IMR-90 (cell line): ENCODE data around the gene ZCCHC7. TPM values are rescaled to one million over a fixed set of nuclear protein-coding genes. Genes with fewer than 3 reads are reported as not detected.

Experiments
- ATAC-seq: fragments of 200-7000 bp; cut with Tn5 transposase; 2 replicates; pipeline ENCODE4 v1.9.1; 2020; ENCODE audit warnings: low read depth, mild to moderate bottlenecking, moderate library complexity
- BruUV-seq: library from RNA; stranded (reverse); fragments of 400-500 nt; replicated peaks from 2 replicates; lab custom pipeline; 2021; lab: Mats Ljungman, UMichigan
- CTCF ChIA-PET: fragments of 300-600 bp; formaldehyde crosslinking; extraction: SDS; loops from one replicate; lab custom pipeline; 2021; ENCODE audit warnings: antibody characterized with exemption; lab: Yijun Ruan, JAX
- POLR2A ChIA-PET: fragments of 300-600 bp; sonication (Branson Sonifier 250); formaldehyde crosslinking; loops from one replicate; lab custom pipeline; 2022; ENCODE audit warnings: antibody characterized with exemption; ENCODE audit not compliant: unreplicated experiment; lab: Charles Lee
- DNase-seq: peaks from one replicate; pipeline ENCODE4 v3.0.0; 2013
- H2AFZ ChIP-seq: replicated peaks from 2 replicates; pipeline ENCODE3; 2013; ENCODE audit warnings: low read length, mild to moderate bottlenecking; ENCODE audit not compliant: poor library complexity
- H2AK5ac ChIP-seq: 2 replicates; pipeline ENCODE4 v1.6.1; 2013; ENCODE audit warnings: low read depth, low read length, inconsistent platforms
- H2AK9ac ChIP-seq: replicated peaks from 2 replicates; pipeline ENCODE3; 2013; ENCODE audit warnings: mild to moderate bottlenecking, low read depth, low read length, moderate library complexity; ENCODE audit not compliant: poor library complexity
- H2BK120ac ChIP-seq: 2 replicates; pipeline ENCODE4 v1.6.1; 2013; ENCODE audit warnings: low read depth, low read length, inconsistent platforms
- H2BK15ac ChIP-seq: 3 replicates; pipeline ENCODE4 v1.6.1; 2013; ENCODE audit warnings: low read depth, low read length, inconsistent platforms
- H2BK20ac ChIP-seq: 2 replicates; pipeline ENCODE4 v1.6.1; 2013; ENCODE audit warnings: low read depth, mild to moderate bottlenecking, inconsistent platforms, low read length, moderate library complexity
- H2BK5ac ChIP-seq: 2 replicates; pipeline ENCODE4 v1.6.1; 2013; ENCODE audit warnings: mild to moderate bottlenecking, low read depth, low read length, inconsistent platforms; ENCODE audit not compliant: poor library complexity, severe bottlenecking
- H3K14ac ChIP-seq: replicated peaks from 2 replicates; pipeline ENCODE4 v1.6.1; 2013; ENCODE audit warnings: low read depth, low read length, inconsistent platforms
- H3K18ac ChIP-seq: 2 replicates; pipeline ENCODE4 v1.6.1; 2013; ENCODE audit warnings: low read depth, low read length, control low read depth
- H3K23ac ChIP-seq: 2 replicates; pipeline ENCODE4 v1.6.1; 2013; ENCODE audit warnings: low read depth, low read length, inconsistent platforms
- H3K27ac ChIP-seq: 2 replicates; pipeline ENCODE4 v1.5.1; 2013; ENCODE audit warnings: mild to moderate bottlenecking, control low read depth, low read length; ENCODE audit not compliant: insufficient read depth
- H3K27me3 ChIP-seq: 2 replicates; pipeline ENCODE4 v1.6.1; 2013; ENCODE audit warnings: low read length; ENCODE audit not compliant: control insufficient read depth, insufficient read depth
- H3K36me3 ChIP-seq: 2 replicates; pipeline ENCODE4 v1.6.1; 2013; ENCODE audit warnings: low read length, mixed read lengths; ENCODE audit not compliant: control insufficient read depth, insufficient read depth
- H3K4ac ChIP-seq: 2 replicates; pipeline ENCODE4 v1.6.1; 2013; ENCODE audit warnings: low read depth, low read length, inconsistent platforms
- H3K4me1 ChIP-seq: 2 replicates; pipeline ENCODE4 v1.6.1; 2013; ENCODE audit warnings: low read length, mixed read lengths; ENCODE audit not compliant: control insufficient read depth, insufficient read depth
- H3K4me2 ChIP-seq: 2 replicates; pipeline ENCODE4 v1.6.1; 2013; ENCODE audit warnings: low read depth, mild to moderate bottlenecking, control low read depth, low read length, moderate library complexity
- H3K4me3 ChIP-seq: 2 replicates; pipeline ENCODE4 v1.5.1; 2013; ENCODE audit warnings: low read depth, mild to moderate bottlenecking, control low read depth, low read length, moderate library complexity; ENCODE audit not compliant: insufficient read depth
- H3K56ac ChIP-seq: 2 replicates; pipeline ENCODE4 v1.6.1; 2013; ENCODE audit warnings: low read length, inconsistent platforms; ENCODE audit not compliant: insufficient read depth; ENCODE audit errors: extremely low read depth
- H3K79me1 ChIP-seq, 2 experiments: 2 replicates each; pipeline ENCODE4 v1.6.1; 2013; ENCODE audit warnings: low read length in 2 of 2, inconsistent platforms in 1 of 2, low read depth in 1 of 2
- H3K9ac ChIP-seq: 2 replicates; pipeline ENCODE4 v1.6.1; 2013; ENCODE audit warnings: low read depth, low read length, control low read depth
- H3K9me1 ChIP-seq: 2 replicates; pipeline ENCODE4 v1.6.1; 2013; ENCODE audit warnings: low read length, inconsistent platforms; ENCODE audit not compliant: insufficient read depth
- H3K9me3 ChIP-seq: 2 replicates; pipeline ENCODE4 v1.6.1; 2013; ENCODE audit warnings: low read length; ENCODE audit not compliant: control insufficient read depth, insufficient read depth
- H4K20me1 ChIP-seq: 2 replicates; pipeline ENCODE4 v1.6.1; 2013; ENCODE audit warnings: low read length, inconsistent platforms; ENCODE audit not compliant: insufficient read depth
- H4K5ac ChIP-seq: 2 replicates; pipeline ENCODE4 v1.6.1; 2013; ENCODE audit warnings: mild to moderate bottlenecking, low read depth, low read length, control low read depth
- H4K8ac ChIP-seq, 2 experiments: 2 replicates each; pipeline ENCODE4 v1.6.1; 2013; ENCODE audit warnings: low read depth in 2 of 2, low read length in 2 of 2, control low read depth in 1 of 2, inconsistent platforms in 1 of 2
- H4K91ac ChIP-seq: 2 replicates; pipeline ENCODE4 v1.6.1; 2013; ENCODE audit warnings: low read depth, low read length, inconsistent platforms; ENCODE audit not compliant: insufficient read depth
- BHLHE40 ChIP-seq: fragments of 150-350 bp; IDR thresholded peaks from 2 replicates; pipeline ENCODE4 v1.6.1; 2016; ENCODE audit warnings: mild to moderate bottlenecking, low read depth, low read length
- ELK1 ChIP-seq: fragments of 150-350 bp; IDR thresholded peaks from 2 replicates; pipeline ENCODE4 v1.6.1; 2016; ENCODE audit warnings: low read depth, mild to moderate bottlenecking, low read length, moderate library complexity, borderline replicate concordance
- POLR2A ChIP-seq: IDR thresholded peaks from 2 replicates; pipeline ENCODE4 v1.6.1; 2012; ENCODE audit warnings: mild to moderate bottlenecking, low read depth, low read length
- dilution Hi-C: fragments of 300-500 bp; cut with HindIII; formaldehyde crosslinking; loops from one replicate; pipeline ENCODE4 v1.14.3; 2018; ENCODE audit warnings: low sequenced_read_pairs; ENCODE audit not compliant: unreplicated experiment
- in situ Hi-C: fragments of 300-500 bp; cut with MboI; formaldehyde crosslinking; loops from 3 replicates; pipeline ENCODE4 v1.14.3; 2019; ENCODE audit warnings: low sequenced_read_pairs, inconsistent platforms, mixed read lengths
- intact Hi-C: fragments of 100-400 bp; cut with micrococcal nuclease; formaldehyde crosslinking; loops from 2 replicates; pipeline ENCODE4 v1.10.0; 2022
- polyA plus RNA-seq, 3 experiments: library from polyadenylated mRNA; depleted of rRNA; stranded (reverse); fragments of >200 nt; gene quantifications; 2 replicates each; pipeline ENCODE4 v1.2.3, GENCODE V29; 2012; ENCODE audit warnings: low replicate concordance in 1 of 3
- total RNA-seq: library from RNA; depleted of rRNA; stranded (reverse); fragments of >200 nt; gene quantifications from 2 replicates; pipeline ENCODE4 v1.2.3, GENCODE V29; 2012
- TF ChIP-seq, protein P1 (sequence below): fragments of 150-350 bp; IDR thresholded peaks from 2 replicates; pipeline ENCODE4 v1.6.1; 2017; ENCODE audit warnings: mild to moderate bottlenecking, antibody characterized with exemption, low read length, low read depth

The ZCCHC7 gene
- total and polyA plus RNA-seq, 2 of the 4 experiments (the other 2 are of a cell fraction) = 13.6 to 28.7 TPM

- Histone ChIP-seq H2BK120ac (no peak overlapping the region), H2BK15ac (no peak overlapping the region), H4K20me1 (no peaks in the 10 kb centered on the region), H2BK5ac (no peak overlapping the region), H4K5ac (no peak overlapping the region), H3K4ac (no peak overlapping the region), H3K18ac (no peak overlapping the region), H3K23ac (no peak overlapping the region), H3K4me1 (no peaks in the 10 kb centered on the region), H3K9ac (no peak overlapping the region), H3K36me3 (no peaks in the 10 kb centered on the region), H3K14ac (no peak overlapping the region), H2AK5ac (no peak overlapping the region), H3K9me3 (no peaks in the 10 kb centered on the region), H2AFZ (no peak overlapping the region), H4K8ac (no peak overlapping the region), H3K4me3 (no peak overlapping the region), H3K79me1 (peaks cover 0 to 21% of the 10 kb centered on the region in 2 experiments; a peak in 3 of 4 replicates), H2AK9ac (no peak overlapping the region), H3K9me1 (0 out of 2 replicates have a peak, but pooled peaks cover 2% of the 10 kb centered on the region), H3K27ac (no peak overlapping the region), H3K4me2 (no peak overlapping the region), H2BK20ac (no peak overlapping the region), H3K27me3 (no peaks in the 10 kb centered on the region), H3K56ac (no peak overlapping the region), H4K91ac (no peak overlapping the region)
- no peak for TF ChIP-seq ELK1
- no peak for TF ChIP-seq BHLHE40
- TF ChIP-seq, protein P1, sequence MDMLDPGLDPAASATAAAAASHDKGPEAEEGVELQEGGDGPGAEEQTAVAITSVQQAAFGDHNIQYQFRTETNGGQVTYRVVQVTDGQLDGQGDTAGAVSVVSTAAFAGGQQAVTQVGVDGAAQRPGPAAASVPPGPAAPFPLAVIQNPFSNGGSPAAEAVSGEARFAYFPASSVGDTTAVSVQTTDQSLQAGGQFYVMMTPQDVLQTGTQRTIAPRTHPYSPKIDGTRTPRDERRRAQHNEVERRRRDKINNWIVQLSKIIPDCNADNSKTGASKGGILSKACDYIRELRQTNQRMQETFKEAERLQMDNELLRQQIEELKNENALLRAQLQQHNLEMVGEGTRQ = no peak
- no peak for TF ChIP-seq POLR2A
- intact Hi-C loops (loop anchor here (10.0 kb wide), 2 partner anchors 51 to 59 kb away; no protein-coding TSS in a partner anchor), in situ Hi-C loops (loop anchor here (25.0 kb wide), 1 partner anchor 411 kb away; no protein-coding TSS in a partner anchor), dilution Hi-C loops (no loop called here)
- DNase-seq (no peak), ATAC-seq (no peak)
- ChIA-PET POLR2A (no interaction called here), CTCF (no interaction called here)
- BruUV-seq = no TSS peak
Observed at GRCh38 chr9:37273595-37273994, 153.2 kb downstream of the ZCCHC7 start.
